ENCODE data around the gene NUDT4B.
"Not testable (repeated sequence)": the region's sequence is repeated elsewhere in the genome, so short reads cannot be mapped to it uniquely, and the experiment has no call there.

GRCh38 chr1:148760206-148760605 is 11.6 kb downstream of the NUDT4B start:
- not testable (repeated sequence) for TF ChIP-seq CENPBD1 (CRISPR knock-in tag; IDR thresholded peaks at IDR 0.05; ENCODE audit: borderline replicate concordance, low read depth); DNMT3B (CRISPR knock-in tag; conservative IDR thresholded peaks at IDR 0.05); RAD21 (CRISPR knock-in tag; IDR thresholded peaks at IDR 0.05); SNAI1 (CRISPR knock-in tag; IDR thresholded peaks at IDR 0.05; ENCODE audit: borderline replicate concordance); JUND (CRISPR knock-in tag; IDR thresholded peaks at IDR 0.05)
